Fibroblast of peridontal ligament (primary cell): Measurements from ENCODE around the gene CTNNBIP1.

Source experiments
- DNase-seq: peaks from one replicate; pipeline ENCODE4 v3.0.0-alpha.2; 2010; ENCODE audit errors: extremely low read depth

The CTNNBIP1 gene

DNA sequence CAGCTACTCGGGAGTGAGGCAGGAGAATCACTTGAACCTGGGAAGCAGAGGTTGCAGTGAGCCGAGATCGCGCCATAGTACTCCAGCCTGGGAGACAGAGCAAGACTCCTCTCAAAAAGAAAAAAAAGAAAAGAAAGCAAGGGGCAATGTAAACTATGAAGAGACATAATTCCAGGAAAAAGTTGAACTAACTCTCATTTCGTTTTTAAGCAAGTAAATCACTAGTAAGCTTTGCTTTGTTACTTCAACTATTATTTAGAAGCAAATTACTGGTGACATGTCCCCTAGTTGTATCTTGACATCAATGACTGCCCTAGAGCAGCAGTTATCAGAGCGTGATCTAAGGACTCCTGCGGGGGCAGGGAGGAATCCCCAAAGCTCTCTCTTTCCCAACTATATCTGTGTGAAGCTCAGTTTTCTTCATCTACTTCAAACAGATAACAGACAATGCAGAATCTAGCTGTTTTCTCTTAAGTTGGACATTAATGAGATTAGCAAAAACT, 105.0 kb downstream of the CTNNBIP1 start:
- DNase-seq = no peak

- DNase-seq = peak; percentile 45
Observed at GRCh38 chr1:9803003-9803918, 106.8 kb downstream of the CTNNBIP1 start.

- no peak for DNase-seq
Observed at GRCh38 chr1:9801909-9802308, 108.2 kb downstream of the CTNNBIP1 start.
